Mammary epithelial cell (primary cell): ENCODE data around the gene WDR45B.
"Not testable (repeated sequence)": the region's sequence is repeated elsewhere in the genome, so short reads cannot be mapped to it uniquely, and the experiment has no call there.

Experiments used
- EZH2 ChIP-seq: IDR thresholded peaks from 2 replicates; pipeline ENCODE4 v1.6.1; 2012; ENCODE audit warnings: low read length, inconsistent platforms, borderline replicate concordance
- TF ChIP-seq, protein P1 (sequence below), 2 donors: IDR thresholded peaks in 1 of 2; conservative IDR thresholded peaks in 1 of 2; 2 replicates each; pipeline ENCODE4 v1.5.1; 2011 to 2012; ENCODE audit warnings: inconsistent platforms in 2 of 2, low read length in 2 of 2, mild to moderate bottlenecking in 2 of 2, control low read depth in 1 of 2, low read depth in 1 of 2; ENCODE audit not compliant: insufficient read depth in 1 of 2; ENCODE audit errors: extremely low read depth in 1 of 2

DNA sequence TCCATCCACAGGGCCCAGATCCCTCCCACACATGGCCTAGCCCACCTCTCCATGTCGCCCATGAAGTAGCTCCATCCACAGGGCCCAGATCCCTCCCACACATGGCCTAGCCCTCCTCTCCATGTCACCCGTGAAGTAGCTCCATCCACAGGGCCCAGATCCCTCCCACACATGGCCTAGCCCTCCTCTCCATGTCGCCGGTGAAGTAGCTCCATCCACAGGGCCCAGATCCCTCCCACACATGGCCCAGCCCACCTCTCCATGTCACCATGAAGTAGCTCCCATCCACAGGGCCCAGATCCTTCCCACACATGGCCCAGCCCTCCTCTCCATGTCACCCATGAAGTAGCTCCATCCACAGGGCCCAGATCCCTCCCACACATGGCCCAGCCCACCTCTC lies 68.3 kb downstream of the WDR45B start:
- TF ChIP-seq, protein P1, sequence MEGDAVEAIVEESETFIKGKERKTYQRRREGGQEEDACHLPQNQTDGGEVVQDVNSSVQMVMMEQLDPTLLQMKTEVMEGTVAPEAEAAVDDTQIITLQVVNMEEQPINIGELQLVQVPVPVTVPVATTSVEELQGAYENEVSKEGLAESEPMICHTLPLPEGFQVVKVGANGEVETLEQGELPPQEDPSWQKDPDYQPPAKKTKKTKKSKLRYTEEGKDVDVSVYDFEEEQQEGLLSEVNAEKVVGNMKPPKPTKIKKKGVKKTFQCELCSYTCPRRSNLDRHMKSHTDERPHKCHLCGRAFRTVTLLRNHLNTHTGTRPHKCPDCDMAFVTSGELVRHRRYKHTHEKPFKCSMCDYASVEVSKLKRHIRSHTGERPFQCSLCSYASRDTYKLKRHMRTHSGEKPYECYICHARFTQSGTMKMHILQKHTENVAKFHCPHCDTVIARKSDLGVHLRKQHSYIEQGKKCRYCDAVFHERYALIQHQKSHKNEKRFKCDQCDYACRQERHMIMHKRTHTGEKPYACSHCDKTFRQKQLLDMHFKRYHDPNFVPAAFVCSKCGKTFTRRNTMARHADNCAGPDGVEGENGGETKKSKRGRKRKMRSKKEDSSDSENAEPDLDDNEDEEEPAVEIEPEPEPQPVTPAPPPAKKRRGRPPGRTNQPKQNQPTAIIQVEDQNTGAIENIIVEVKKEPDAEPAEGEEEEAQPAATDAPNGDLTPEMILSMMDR (conservative IDR thresholded peaks at IDR 0.05 in 1 of 2, IDR thresholded peaks at IDR 0.05 in 1 of 2; ENCODE audit: extremely low read depth in 1 of 2, insufficient read depth in 1 of 2, low read depth in 1 of 2, low read length in 2 of 2): not testable (repeated sequence)
- TF ChIP-seq EZH2: not testable (repeated sequence)
